HepG2 (cell line): Measurements from ENCODE around the gene MYO1E. TPM values are rescaled to one million over a fixed set of nuclear protein-coding genes. Genes with fewer than 3 reads are reported as not detected.

Experiments used
- ATF3 ChIP-seq: sonication (generic); formaldehyde crosslinking; IDR thresholded peaks from 2 replicates; pipeline ENCODE4 v1.4.0; 2020; ENCODE audit warnings: missing genetic modification reagents
- FOXK2 ChIP-seq: fragments of 450-650 bp; IDR thresholded peaks from 2 replicates; pipeline ENCODE4 v1.6.1; 2016
- FOXO4 ChIP-seq: sonication (generic); formaldehyde crosslinking; conservative IDR thresholded peaks from 2 replicates; pipeline ENCODE4 v1.8.1; 2023; ENCODE audit warnings: missing genetic modification reagents
- HBP1 ChIP-seq: IDR thresholded peaks from 2 replicates; pipeline ENCODE4 v1.6.1; 2016; ENCODE audit warnings: low read depth, control low read depth
- HMG20A ChIP-seq: IDR thresholded peaks from 2 replicates; pipeline ENCODE4 v1.6.1; 2016; ENCODE audit warnings: borderline replicate concordance
- HOXD1 ChIP-seq: sonication (generic); formaldehyde crosslinking; IDR thresholded peaks from 2 replicates; pipeline ENCODE4 v1.5.0; 2020; ENCODE audit warnings: missing genetic modification reagents
- LCORL ChIP-seq, 2 experiments: fragments of 450-650 bp in 1 of 2; sonication (generic) in 1 of 2; formaldehyde crosslinking in 1 of 2; IDR thresholded peaks; 2 replicates each; pipeline versions ENCODE4 v1.5.0 to v1.6.1; 2017 to 2020; ENCODE audit warnings: antibody characterized with exemption in 1 of 2, missing genetic modification reagents in 1 of 2
- MAFF ChIP-seq: IDR thresholded peaks from 2 replicates; pipeline ENCODE4 v1.6.1; 2011; ENCODE audit warnings: low read depth, low read length, improper control_type of control experiment
- PITX1 ChIP-seq: sonication (generic); formaldehyde crosslinking; IDR thresholded peaks from 2 replicates; pipeline ENCODE4 v1.5.1; 2020; ENCODE audit warnings: mild to moderate bottlenecking, missing genetic modification reagents
- SATB2 ChIP-seq: sonication (generic); formaldehyde crosslinking; IDR thresholded peaks from 2 replicates; pipeline ENCODE4 v1.5.0; 2020; ENCODE audit warnings: missing genetic modification reagents
- SETDB1 ChIP-seq: sonication (generic); formaldehyde crosslinking; IDR thresholded peaks from 2 replicates; pipeline ENCODE4 v1.5.1; 2020; ENCODE audit warnings: missing genetic modification reagents, mild to moderate bottlenecking, borderline replicate concordance
- USF2 ChIP-seq, 2 experiments: sonication (generic) in 1 of 2; formaldehyde crosslinking in 1 of 2; IDR thresholded peaks; 2 replicates each; pipeline versions ENCODE4 v1.5.1 to v1.6.1; 2011 to 2020; ENCODE audit warnings: borderline replicate concordance in 1 of 2, low read depth in 1 of 2, low read length in 1 of 2, mild to moderate bottlenecking in 1 of 2, missing genetic modification reagents in 1 of 2, moderate library complexity in 1 of 2
- ZBTB7A ChIP-seq: sonication (generic); formaldehyde crosslinking; IDR thresholded peaks from 2 replicates; pipeline ENCODE4 v1.8.0; 2022; ENCODE audit warnings: mild to moderate bottlenecking, missing genetic modification reagents
- ZNF136 ChIP-seq: sonication (generic); formaldehyde crosslinking; IDR thresholded peaks from 2 replicates; pipeline ENCODE4 v1.8.1; 2022; ENCODE audit warnings: low read depth, mild to moderate bottlenecking, moderate library complexity, missing genetic modification reagents
- ZNF205 ChIP-seq: IDR thresholded peaks from 2 replicates; pipeline ENCODE4 v1.6.1; 2018; ENCODE audit warnings: missing biosample characterization, missing genetic modification reagents
- ZNF274 ChIP-seq: sonication (generic); formaldehyde crosslinking; IDR thresholded peaks from 2 replicates; pipeline ENCODE4 v1.5.1; 2020; ENCODE audit warnings: mild to moderate bottlenecking, missing genetic modification reagents
- ZNF280D ChIP-seq: sonication (generic); formaldehyde crosslinking; IDR thresholded peaks from 2 replicates; pipeline ENCODE4 v1.5.1; 2020; ENCODE audit warnings: mild to moderate bottlenecking, missing genetic modification reagents
- ZNF720 ChIP-seq: sonication (generic); formaldehyde crosslinking; IDR thresholded peaks from 2 replicates; pipeline ENCODE4 v1.4.0; 2020; ENCODE audit warnings: missing genetic modification reagents
- ZNF749 ChIP-seq: sonication (generic); formaldehyde crosslinking; IDR thresholded peaks from 2 replicates; pipeline ENCODE4 v1.8.0; 2022; ENCODE audit warnings: mild to moderate bottlenecking, missing genetic modification reagents, moderate library complexity, borderline replicate concordance
- ZNF883 ChIP-seq: sonication (generic); formaldehyde crosslinking; IDR thresholded peaks from 2 replicates; pipeline ENCODE4 v1.5.1; 2020; ENCODE audit warnings: mild to moderate bottlenecking, missing genetic modification reagents; ENCODE audit errors: not compliant biosample characterization
- polyA plus RNA-seq, 8 experiments: library from polyadenylated mRNA; depleted of rRNA in 3 of 8; stranded (reverse) in 7 of 8; unstranded in 1 of 8; fragments of >200 nt; fragmentation: Illumina TruSeq in 4 of 8; extraction: Trizol in 4 of 8; gene quantifications; 2 replicates each; pipeline versions ENCODE4 v1.2.1 to v1.2.3, GENCODE V29; 2011 to 2016; ENCODE audit warnings: low read depth in 4 of 8, missing spikeins in 1 of 8, mixed read lengths in 1 of 8; ENCODE audit not compliant: insufficient read depth in 1 of 8
- total RNA-seq, 5 experiments: library from RNA; depleted of rRNA; stranded (reverse); fragments of >200 nt; fragmentation: Illumina TruSeq; extraction: Trizol; gene quantifications; 2 replicates each; pipeline ENCODE4 v1.2.3, GENCODE V29; 2016; ENCODE audit warnings: low read depth in 1 of 5

MYO1E gene
- total and polyA plus RNA-seq, 2 of the 13 experiments (the other 11 are each of a cell fraction or from before 2014, with no cell fraction given): 15.7 to 25.1 TPM

- TF ChIP-seq LCORL (IDR thresholded peaks at IDR 0.05): no peak
- no peak for TF ChIP-seq LCORL (CRISPR knock-in tag; IDR thresholded peaks at IDR 0.05)
- TF ChIP-seq FOXO4 (CRISPR knock-in tag): no peak
- TF ChIP-seq USF2 (IDR thresholded peaks at IDR 0.05; ENCODE audit: low read depth, low read length): peak; percentile 59; the same call in 1 of the 2 replicates
- TF ChIP-seq USF2 (CRISPR knock-in tag; IDR thresholded peaks at IDR 0.05; ENCODE audit: borderline replicate concordance): no peak; the same call in 1 of the 2 replicates
- TF ChIP-seq ZNF280D: 0 out of 2 replicates have a peak, but pooled peaks have one; percentile 42
- no peak for TF ChIP-seq MAFF
- TF ChIP-seq ZBTB7A (CRISPR knock-in tag): 0 out of 2 replicates have a peak, but pooled peaks have one; percentile 27
- TF ChIP-seq HMG20A (CRISPR knock-in tag): no peak
- TF ChIP-seq HOXD1 (CRISPR knock-in tag): 0 out of 2 replicates have a peak, but pooled peaks have one; percentile 67
- TF ChIP-seq PITX1: peak; percentile 70; the same call in 1 of the 2 replicates
- peak; percentile 99 for TF ChIP-seq HBP1 (CRISPR knock-in tag)
- no peak for TF ChIP-seq ZNF205 (CRISPR knock-in tag)
- 0 out of 2 replicates have a peak, but pooled peaks have one; percentile 43 for TF ChIP-seq ATF3 (CRISPR knock-in tag)
- TF ChIP-seq ZNF136 (CRISPR knock-in tag): no peak
- TF ChIP-seq ZNF883 (CRISPR knock-in tag): peak; percentile 65
- peak; percentile 92 for TF ChIP-seq ZNF274
- 0 out of 2 replicates have a peak, but pooled peaks have one; percentile 26 for TF ChIP-seq ZNF749 (CRISPR knock-in tag)
- TF ChIP-seq ZNF720 (CRISPR knock-in tag): no peak
- no peak for TF ChIP-seq FOXK2
- no peak for TF ChIP-seq SETDB1 (CRISPR knock-in tag)
- 0 out of 2 replicates have a peak, but pooled peaks have one; percentile 38 for TF ChIP-seq SATB2
Observed at GRCh38 chr15:59104912-59105732, 267.5 kb downstream of the MYO1E start, which contains the start of gene CCNB2 (continued).
